Testis (tissue), 3 donors: ENCODE data around the gene COL4A1. TPM values are rescaled to one million over a fixed set of nuclear protein-coding genes. Genes with fewer than 3 reads are reported as not detected.

ENCODE experiments used
- DNase-seq: peaks from one replicate; pipeline ENCODE4 v3.0.0-alpha.2; 2019
- H3K27ac ChIP-seq, 2 donors: fragments of 200-600 bp; sonication (generic); one replicate each; pipeline ENCODE4 v1.5.1; 2019
- H3K27me3 ChIP-seq: fragments of 200-600 bp; sonication (generic); one replicate; pipeline ENCODE4 v1.5.1; 2019
- H3K36me3 ChIP-seq: fragments of 200-600 bp; sonication (generic); one replicate; pipeline ENCODE4 v1.5.1; 2017; ENCODE audit warnings: low read depth; ENCODE audit errors: missing control alignments
- H3K4me1 ChIP-seq: fragments of 200-600 bp; sonication (generic); one replicate; pipeline ENCODE4 v1.5.1; 2019
- H3K4me3 ChIP-seq, 2 donors: fragments of 200-600 bp; sonication (generic); one replicate each; pipeline ENCODE4 v1.5.1; 2017 to 2019
- H3K9me3 ChIP-seq: fragments of 200-600 bp; sonication (generic); one replicate; pipeline ENCODE4 v1.5.1; 2017
- CTCF ChIP-seq, 3 experiments: fragments of 450-650 bp in 2 of 3; fragments of 200-600 bp in 1 of 3; sonication (generic) in 1 of 3; IDR thresholded peaks; one replicate each; pipeline ENCODE4 v1.5.1; 2016 to 2019; ENCODE audit warnings: antibody characterized with exemption in 3 of 3, mild to moderate bottlenecking in 2 of 3, moderate library complexity in 1 of 3
- POLR2A ChIP-seq: fragments of 450-650 bp; IDR thresholded peaks from one replicate; pipeline ENCODE4 v1.6.1; 2017; ENCODE audit warnings: antibody characterized with exemption, mild to moderate bottlenecking, moderate library complexity
- WGBS, 2 donors: methylation state at CpG; one replicate each; pipeline ENCODE4 v1.1.5; 2018; 5-methylcytosine and 5-hydroxymethylcytosine counted together
- intact Hi-C: fragments of 100-400 bp; cut with DNase I; formaldehyde crosslinking; loops from one replicate; pipeline ENCODE4 v1.15.1; 2023; ENCODE audit warnings: low total_unique reads
- polyA plus RNA-seq: library from polyadenylated mRNA; stranded (reverse); fragments of 350-450 nt; fragmentation: Illumina TruSeq; extraction: RNeasy Lipid Tissue Mini Kit (QIAGEN cat#74804); gene quantifications from one replicate; pipeline ENCODE4 v1.2.3, GENCODE V29; 2014; ENCODE audit warnings: low read depth, low replicate concordance; ENCODE audit not compliant: insufficient read depth
- total RNA-seq, 2 donors: library from RNA; depleted of rRNA; stranded (reverse); fragments of >200 nt; gene quantifications; one replicate each; pipeline ENCODE4 v1.2.3, GENCODE V29; 2016

Gene COL4A1
- total and polyA plus RNA-seq, 3 donors from 2014 or later = 35.5 to 43.0 (median 39.0) TPM

GRCh38 chr13:110332750-110333149 is 25.8 kb upstream of the COL4A1 start:
- Histone ChIP-seq H3K9me3 (no peaks in the 10 kb centered on the region), H3K4me1 (peaks cover 22% of the 10 kb centered on the region), H3K27ac (no peak overlapping the region), H3K4me3 (no peak overlapping the region), H3K36me3 (no peaks in the 10 kb centered on the region), H3K27me3 (no peaks in the 10 kb centered on the region)
- intact Hi-C loops = no loop called here
- 82 to 92% methylated on average over 2 of the region's 2 CpGs for WGBS, 2 donors
- TF ChIP-seq CTCF (IDR thresholded peaks at IDR 0.05) (no peak), POLR2A (no peak)
- no peak for DNase-seq

- peak; percentile 45 for DNase-seq
- H3K4me3 ChIP-seq = no peak overlapping the region
Measured at GRCh38 chr13:110331362-110331761, 24.4 kb upstream of the COL4A1 start.

DNA sequence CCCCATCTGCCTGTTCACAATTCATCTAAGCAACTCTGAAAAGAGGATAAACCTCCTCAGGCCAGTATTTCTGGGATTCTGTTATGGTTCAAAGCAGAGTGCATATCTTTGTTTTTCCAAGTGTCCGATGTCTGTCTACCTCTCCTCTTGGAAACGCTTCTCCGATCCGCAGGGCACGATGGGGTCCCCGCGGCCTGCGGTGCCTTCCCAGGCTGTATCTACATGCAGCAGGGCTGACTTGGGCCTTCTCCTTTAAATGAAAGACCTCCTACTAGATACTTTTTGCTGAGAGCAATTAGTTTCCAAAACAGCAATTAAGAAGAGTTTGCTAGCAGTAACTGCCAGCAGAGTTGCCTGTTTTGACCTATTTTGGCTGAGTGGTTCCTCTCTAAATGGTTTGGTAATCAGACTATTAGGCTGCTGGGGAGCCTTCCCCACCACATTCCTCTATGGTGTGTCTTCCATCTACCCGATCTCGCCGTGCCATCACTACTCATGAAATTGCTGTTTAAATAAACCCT is 23.6 kb upstream of the COL4A1 start:
- Histone ChIP-seq H3K27me3 (no peaks in the 10 kb centered on the region), H3K4me1 (peaks cover 6% of the 10 kb centered on the region), H3K27ac (peak overlapping the region; percentile 14 to 66), H3K9me3 (no peaks in the 10 kb centered on the region), H3K36me3 (no peaks in the 10 kb centered on the region), H3K4me3 (no peak overlapping the region)
- TF ChIP-seq CTCF (IDR thresholded peaks at IDR 0.05) (no peak), POLR2A (no peak)
- intact Hi-C loops = no loop called here
- WGBS, 2 donors = 64 to 68% methylated on average over 11 of the region's 11 CpGs
- DNase-seq = no peak

More at GRCh38 chr13:110331362-110331761, 24.4 kb upstream of the COL4A1 start:
- WGBS, 2 donors = 49 to 68% methylated on average over 11 of the region's 11 CpGs
- Histone ChIP-seq H3K9me3 (no peaks in the 10 kb centered on the region), H3K4me1 (peaks cover 8% of the 10 kb centered on the region), H3K27ac (peak overlapping the region in 1 of 2 donors; percentile 66), H3K27me3 (no peaks in the 10 kb centered on the region), H3K36me3 (no peaks in the 10 kb centered on the region)
- intact Hi-C loops = no loop called here
- TF ChIP-seq CTCF (IDR thresholded peaks at IDR 0.05) (no peak), POLR2A (no peak)

- WGBS, 2 donors = 67 to 69% methylated on average over 21 of the region's 21 CpGs
- H3K4me3 ChIP-seq = no peak overlapping the region
- H3K27ac ChIP-seq = peak overlapping the region; percentile 14 to 66
- no peaks in the 10 kb centered on the region for H3K27me3 ChIP-seq
- intact Hi-C loops = no loop called here
- no peak for DNase-seq
- H3K4me1 ChIP-seq = peaks cover 6% of the 10 kb centered on the region
- TF ChIP-seq CTCF (IDR thresholded peaks at IDR 0.05) (no peak), POLR2A (no peak)
- no peaks in the 10 kb centered on the region for H3K9me3 ChIP-seq
- no peaks in the 10 kb centered on the region for H3K36me3 ChIP-seq
Measured at GRCh38 chr13:110329798-110330461, 23.0 kb upstream of the COL4A1 start.

- Histone ChIP-seq H3K4me3 (no peak overlapping the region), H3K36me3 (no peaks in the 10 kb centered on the region), H3K27me3 (no peaks in the 10 kb centered on the region), H3K9me3 (no peaks in the 10 kb centered on the region), H3K27ac (no peak overlapping the region), H3K4me1 (peaks cover 6% of the 10 kb centered on the region)
- 82 to 94% methylated on average over 6 of the region's 6 CpGs for WGBS, 2 donors
- DNase-seq = no peak
- intact Hi-C loops = no loop called here
- TF ChIP-seq CTCF (IDR thresholded peaks at IDR 0.05) = no peak
- TF ChIP-seq POLR2A = no peak
Measured at GRCh38 chr13:110329258-110329657, 22.3 kb upstream of the COL4A1 start.
